GM19324 (cell line): ENCODE measurements around the gene SMU1.
"Not testable (repeated sequence)": the region's sequence is repeated elsewhere in the genome, so short reads cannot be mapped to it uniquely, and the experiment has no call there.

ENCODE experiments used
- ATAC-seq: cut with Tn5 transposase; IDR thresholded peaks from one replicate; pipeline ENCODE4 v1.9.1; 2021; ENCODE audit warnings: mild to moderate bottlenecking, moderate library complexity; ENCODE audit not compliant: unreplicated experiment, low FRiP score

The SMU1 gene

DNA sequence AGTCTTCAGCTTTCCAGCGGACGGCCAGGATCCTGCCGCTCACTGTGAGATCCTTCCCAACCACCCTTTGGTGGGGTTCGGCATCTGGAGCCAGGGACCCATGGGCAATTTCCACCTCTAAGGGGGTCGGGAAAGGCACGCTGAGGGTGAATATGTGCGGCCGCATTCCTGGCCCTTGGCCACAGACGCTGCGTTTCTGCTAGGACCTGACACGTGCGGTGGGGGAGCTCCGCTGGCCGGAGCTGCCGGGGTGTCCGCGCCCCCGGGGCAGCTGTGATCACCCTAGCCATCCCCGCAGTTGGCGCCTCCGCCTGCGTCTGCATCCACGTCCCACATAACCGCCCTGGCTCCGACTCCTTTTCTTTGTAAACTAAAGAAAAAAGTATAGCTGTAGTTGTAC is 56.7 kb downstream of the SMU1 start:
- no peak for ATAC-seq

DNA sequence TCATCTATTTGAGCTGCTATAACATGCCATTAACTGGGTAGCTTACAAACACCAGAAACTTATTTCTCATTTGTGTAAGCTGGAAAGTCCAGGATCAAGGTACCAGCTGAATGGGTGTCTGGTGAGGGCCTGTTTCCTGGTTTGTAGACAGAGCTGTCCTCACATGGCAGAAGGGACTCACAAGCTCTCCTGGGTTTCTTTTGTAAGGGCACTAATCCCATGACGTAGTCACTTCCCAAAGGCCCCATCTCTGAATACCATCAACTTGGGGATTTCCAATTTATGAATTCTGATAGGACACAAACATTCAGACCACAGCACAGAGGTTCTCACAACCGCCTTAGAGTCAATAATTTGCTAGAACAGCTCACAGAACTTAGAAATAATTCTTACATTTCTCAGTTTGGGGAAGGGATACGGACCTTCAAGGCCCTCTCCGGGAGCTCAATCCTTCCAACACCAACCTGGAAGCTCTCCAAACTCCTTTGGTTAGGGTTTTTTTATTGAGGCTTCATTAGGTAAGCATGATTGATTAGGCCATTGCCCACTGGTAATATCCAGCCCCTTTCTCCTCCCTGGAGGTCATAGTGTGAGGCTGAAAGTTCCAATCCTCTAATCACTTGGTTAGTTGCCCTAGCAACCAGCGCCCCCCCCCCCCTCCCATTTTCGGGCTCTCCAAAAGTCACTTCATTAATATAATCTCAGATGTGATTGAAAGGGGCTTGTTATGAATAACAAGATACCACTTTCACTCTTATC is 59.0 kb downstream of the SMU1 start:
- ATAC-seq: no peak

DNA sequence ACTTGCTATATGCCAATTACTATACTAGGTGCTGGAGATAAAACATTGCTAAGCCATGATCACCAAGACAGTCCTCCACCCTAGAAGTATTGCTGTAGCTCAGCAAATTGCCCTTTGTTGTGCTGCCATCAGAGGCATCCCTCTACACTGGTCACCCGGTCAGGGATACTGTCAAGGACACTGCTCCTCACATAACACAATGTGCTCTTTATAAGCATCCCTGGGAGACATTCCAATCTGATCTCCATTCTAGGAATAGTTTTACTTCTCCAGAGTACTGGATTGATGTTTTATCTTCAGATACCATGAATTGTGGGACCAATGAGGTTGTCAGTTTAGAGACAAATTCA is 61.8 kb downstream of the SMU1 start:
- ATAC-seq: no peak

DNA sequence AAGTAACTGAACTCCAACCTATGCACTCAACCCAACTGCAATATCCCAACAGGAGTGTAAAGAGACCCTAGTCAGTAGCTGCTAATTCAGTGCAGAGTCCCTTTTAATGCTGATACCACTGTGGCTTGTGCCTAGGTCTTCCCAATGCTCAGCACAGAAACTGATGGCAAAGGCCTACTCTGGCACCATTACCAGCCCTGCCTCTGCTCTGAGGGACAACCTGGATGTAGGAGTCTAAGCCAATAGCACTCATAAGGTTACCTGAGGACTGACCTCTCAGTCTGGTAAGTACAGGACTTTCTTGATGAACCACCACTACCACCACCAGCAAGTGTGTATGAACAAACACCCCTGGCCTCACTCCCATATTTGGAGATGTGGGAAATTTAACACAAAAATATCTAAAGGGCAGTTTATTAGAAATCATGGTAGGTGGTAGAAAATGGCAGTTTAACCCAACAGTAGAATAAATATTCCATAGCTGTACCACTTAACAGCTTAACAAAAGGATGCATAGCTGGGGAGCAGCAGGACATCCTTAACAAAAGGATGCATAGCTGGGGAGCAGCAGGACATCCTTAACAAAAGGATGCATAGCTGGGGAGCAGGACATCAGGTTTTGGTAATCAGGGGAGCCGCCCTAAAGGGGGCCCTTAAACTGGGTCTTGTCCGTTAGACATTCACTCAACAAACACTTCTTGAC is 62.4 kb downstream of the SMU1 start:
- no peak for ATAC-seq

DNA sequence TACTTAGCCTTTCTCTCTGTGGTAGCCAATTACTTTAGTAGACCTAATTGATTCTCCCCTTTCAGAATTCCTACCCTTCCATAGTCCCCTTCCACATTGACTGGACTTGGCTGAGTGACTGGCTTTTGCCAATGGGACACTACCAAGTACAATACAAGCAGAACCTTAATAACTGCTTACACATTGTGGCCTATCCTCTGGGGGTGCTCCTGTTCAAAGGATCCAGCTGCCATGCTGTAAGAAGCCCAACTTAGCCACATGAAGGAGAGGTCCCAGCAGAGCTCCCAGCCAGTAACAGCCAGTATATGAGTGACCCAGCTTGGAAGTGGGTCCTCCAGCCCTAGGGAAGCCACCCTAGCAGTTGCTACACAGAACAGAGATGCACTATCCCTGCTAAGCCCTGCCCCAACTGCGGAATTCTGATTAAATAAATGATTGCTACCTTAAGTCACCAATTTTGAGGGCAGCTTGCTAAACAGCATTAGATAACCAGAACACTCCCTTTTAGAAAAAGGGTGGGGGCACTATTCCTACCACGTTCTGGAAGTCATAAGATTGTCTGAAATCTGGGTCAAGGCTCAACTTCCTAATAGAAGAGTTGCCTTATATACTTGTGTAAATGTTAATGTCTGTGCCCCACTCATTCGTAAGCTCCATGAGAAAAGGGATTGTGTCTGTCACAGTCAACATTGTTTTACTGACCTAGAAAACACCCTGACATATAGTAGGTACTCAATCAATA is 64.0 kb downstream of the SMU1 start:
- ATAC-seq: no peak

- no peak for ATAC-seq
Measured at GRCh38 chr9:33011831-33012230, 64.6 kb downstream of the SMU1 start.

DNA sequence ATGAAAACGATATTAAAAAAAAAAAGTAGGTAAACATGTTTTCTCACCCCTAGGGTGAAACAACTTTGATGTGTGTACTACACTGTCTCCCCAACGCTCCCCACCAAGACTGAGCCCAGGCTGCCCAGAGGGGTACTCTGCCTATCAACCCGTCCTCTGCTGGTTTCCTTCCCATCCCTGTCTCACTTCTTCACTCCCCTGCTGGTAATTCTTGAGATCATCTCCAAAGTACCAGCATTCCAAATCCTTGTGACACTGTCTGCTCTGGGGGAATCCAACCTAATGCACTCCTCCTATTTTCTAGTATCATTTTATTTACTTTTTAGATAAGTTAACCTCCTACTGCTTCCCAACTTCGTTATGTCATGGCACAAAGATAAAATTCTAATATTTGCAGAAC is 68.7 kb downstream of the SMU1 start:
- ATAC-seq: no peak

- ATAC-seq: not testable (repeated sequence)
Measured at GRCh38 chr9:33005335-33005734, 71.1 kb downstream of the SMU1 start.

DNA sequence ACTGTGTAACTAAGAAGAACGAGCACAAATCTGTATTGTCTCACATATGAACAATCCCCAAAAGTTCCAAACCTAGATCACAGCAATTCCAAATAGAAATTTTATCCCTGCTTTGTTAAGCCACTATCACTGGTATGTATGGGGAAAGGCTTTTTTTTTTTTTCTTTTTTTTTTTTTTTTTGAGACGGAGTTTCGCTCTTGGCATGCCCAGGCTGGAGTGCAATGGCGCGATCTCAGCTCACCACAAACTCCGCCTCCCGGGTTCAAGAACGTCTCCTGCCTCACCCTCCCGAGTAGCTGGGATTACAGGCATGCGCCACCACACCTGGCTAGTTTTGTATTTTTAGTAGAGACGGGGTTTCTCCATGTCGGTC is 75.8 kb downstream of the SMU1 start:
- not testable (repeated sequence) for ATAC-seq

DNA sequence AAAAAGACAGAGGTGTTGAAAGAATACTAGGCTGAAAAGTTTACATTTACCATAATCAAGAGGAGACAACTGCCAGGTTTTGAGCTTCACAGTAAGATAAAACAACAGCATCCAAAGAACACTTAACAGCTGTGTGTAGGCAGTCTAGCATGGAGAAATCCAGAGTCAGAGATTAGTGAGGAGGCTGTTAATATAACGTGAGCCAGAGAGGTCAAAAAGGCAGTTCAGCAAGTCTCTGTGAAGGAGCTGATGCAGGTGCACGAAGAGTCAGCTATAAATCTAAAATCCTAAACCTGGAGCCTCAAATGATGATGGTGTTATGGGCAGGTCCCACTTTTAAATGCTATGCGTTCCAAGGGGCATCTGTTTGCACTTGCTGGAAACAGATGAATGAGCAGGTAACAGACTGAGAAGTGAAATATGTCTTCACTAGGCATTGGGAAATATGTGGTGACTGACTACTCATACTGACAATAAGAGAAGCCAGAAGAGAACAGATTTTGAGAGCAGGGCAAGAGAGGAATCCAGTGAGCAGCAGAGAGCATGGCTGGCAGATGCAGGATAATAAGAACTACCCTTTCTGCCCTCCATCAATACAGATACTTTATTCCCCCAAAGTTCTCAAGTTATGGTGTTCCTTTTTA is 83.8 kb downstream of the SMU1 start:
- ATAC-seq: no peak

DNA sequence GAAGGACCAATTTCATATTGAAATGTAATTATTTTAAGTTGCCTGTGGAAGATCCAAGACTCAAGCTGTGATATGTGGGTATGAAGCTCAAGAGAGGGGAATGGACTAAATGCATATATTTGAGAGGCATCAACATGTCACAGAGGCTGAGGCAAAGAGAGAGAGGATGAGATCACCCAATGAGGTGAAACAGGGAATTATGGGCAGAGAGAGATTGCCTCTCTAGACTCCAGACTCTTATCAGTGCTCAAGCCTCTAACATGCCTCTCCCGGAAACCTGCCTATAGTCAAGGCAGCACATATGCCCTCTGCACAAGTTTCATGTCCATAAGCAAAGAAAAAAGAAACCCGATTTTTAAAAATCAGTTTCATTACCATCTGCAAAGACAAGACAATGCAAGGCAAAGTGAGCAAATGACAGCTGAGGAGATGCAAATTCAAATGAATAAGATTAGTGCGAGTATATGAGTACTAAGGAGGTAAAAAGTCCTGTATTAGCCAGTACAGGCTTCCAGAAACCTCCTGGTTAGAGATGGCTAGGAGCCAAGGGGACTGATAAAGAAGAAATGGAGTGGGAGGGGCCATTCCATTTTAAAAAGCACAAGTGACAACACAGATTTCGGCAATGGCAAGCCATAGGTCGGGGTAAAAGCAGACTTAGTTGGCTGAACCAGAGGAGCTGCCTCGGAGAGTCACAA is 84.4 kb downstream of the SMU1 start:
- no peak for ATAC-seq
